ENCODE data around the gene ITPR1.
"Not testable (repeated sequence)": the region's sequence is repeated elsewhere in the genome, so short reads cannot be mapped to it uniquely, and the experiment has no call there.

Gene ITPR1

DNA sequence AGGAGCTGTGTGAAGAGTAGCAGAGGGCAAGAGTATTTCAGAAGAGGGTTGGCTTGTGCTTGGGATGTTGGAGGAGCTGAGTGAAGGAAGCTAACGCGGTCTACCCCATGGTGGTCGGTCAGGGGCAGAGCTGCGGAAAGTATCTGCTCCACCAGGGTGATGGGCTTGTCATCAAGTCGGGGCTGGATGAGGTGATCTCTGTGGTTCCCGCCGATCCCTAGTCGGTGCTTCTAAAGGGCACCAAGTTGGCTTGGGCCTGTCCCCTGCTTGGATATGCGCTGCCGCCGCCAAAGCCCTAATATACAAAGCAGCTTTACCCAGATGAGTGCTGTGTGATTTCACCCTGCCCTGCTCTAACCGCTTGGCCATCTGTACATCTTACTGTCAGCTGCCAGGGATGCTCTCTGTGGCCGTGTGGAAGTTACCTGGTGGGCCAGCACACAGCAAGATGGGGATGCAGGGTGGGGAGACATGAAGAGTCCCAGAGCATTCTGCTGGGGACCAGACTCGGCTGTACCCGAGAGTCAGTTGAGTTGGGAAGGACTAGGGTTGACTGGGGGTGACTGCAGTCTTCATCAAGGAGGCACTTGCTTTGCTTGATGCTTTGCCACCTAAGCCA, 260.0 kb downstream of the ITPR1 start:
- no peak for DNase-seq (ENCODE audit: low spot score)
- FAIRE-seq: no peak

DNA sequence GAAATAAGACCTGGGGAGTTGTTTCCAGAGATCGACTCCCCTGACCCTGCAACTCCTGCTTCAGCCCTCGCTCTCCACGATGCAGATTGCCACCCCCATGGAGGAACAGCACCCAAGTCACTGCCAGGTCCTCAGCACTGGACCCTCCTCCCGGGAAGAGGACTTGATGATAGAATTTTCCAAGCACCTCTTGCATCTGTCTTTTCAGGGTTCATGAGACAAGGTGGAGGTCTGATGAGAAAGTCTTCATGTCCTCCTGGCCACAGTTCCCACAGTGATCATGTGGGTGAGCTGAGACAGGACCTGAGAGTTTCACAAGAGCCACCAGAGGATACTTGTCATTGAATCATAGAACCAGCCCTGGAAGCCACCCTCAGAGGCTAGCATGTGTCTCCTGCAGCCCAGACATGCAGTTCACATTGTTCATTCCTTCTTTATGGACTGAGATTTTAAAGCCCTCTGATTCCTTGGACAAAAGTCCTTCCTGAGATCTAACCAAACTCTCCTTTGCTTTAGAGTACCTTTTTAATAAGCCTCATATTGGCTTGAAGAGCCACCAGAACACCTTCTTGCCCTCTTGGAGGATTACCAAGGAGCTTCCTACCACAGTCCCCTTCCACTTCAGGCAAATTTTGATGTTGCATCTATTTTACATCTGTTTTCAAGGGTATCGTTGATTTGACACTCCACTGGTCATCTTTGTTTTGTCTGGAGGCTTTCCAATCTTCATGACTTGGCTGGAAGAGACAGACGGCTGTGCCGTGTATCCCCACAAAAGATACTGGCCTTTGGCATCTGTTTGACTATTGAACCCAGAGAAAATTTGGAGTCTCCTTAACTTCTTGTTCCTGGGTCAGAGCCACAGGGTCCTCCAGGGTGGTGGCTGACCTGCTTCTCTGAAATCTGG, 261.3 kb downstream of the ITPR1 start:
- DNase-seq (ENCODE audit: low spot score) (no peak), FAIRE-seq (no peak)

DNA sequence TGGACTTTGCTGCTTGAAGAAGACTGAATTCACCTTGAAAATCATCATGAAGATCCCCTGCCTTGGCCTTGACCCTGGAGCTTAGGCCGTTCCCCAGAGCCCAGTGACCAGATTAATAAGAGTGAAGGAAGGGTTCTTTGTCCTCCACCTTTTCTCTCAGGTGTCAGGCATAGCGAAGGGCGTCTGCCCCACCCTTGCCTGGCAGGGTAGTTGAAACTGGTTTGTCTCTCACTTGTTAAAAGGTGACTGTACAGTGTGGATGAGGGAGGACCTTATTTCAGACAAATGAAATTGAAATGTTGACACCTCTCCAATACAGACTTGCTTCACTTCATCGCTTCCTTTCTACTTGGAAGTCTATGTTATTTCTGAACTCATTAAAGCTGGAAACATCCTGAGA, 262.4 kb downstream of the ITPR1 start:
- DNase-seq (ENCODE audit: low spot score) (no peak), FAIRE-seq (no peak)

DNA sequence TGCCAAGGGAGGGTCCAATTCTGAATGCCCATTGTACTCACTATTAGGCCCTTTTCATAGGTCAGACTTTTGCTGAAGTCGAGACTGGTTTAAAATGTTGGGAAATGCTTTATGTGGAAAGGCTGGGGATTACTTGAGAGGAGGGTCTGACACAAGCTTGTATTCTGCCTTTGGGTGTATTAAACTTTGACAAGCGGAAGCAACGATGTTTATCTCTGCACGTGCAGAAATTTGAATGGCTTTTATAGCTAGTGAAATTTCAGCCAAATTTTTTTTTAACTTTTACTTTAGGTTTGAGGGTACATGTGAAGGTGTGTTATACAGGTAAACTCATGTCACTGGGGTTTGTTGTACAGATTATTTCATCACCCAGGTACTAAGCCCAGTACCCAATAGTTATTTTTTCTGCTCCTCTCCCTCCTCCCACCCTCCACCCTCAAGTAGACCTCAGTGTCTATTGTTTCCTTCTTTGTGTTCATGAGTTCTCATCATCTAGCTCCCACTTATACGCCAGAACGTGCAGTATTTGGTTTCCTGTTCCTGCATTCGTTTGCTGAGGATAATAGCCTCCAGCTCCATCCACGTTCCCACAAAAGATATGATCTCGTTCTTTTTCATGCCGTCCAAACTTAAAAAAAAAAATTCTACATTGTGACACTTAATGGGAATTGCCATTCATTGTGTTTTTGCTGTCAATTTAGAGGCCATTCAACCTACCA, 263.1 kb downstream of the ITPR1 start:
- DNase-seq (ENCODE audit: low spot score) (no peak), FAIRE-seq (no peak)

DNA sequence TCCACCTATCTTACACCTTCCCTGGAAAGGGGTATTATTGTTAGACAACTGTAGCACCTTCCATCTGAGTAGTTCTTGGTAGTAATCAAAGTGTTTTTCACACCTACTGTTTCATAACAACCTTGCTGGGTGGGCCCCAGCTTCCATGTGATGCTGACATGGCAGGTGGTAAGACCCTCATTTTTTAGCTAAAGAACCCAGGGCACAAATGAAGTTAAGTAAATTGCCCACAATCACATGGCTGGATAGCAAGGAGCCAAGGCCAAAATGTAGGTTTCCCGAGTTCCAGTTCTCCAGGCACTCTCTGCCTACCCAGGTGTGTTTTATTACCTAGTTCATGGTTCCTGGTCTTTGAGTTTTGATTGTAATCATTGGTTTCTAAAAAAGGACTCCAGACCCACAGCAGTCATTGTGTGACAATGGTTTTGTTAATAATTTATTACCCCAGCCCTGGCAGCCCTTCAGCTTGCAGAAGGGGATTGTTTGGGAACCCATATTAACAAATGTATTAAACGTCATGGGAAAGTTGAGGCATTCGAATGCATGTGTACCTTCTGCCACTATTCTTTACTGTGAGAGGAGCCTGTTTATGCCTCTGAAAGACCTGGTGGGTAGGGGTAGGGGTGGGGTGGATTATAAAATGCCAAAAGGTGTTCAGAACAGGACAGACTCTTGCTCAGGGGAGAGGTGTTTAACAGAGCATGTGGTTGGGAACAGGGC, 263.9 kb downstream of the ITPR1 start:
- FAIRE-seq (no peak), DNase-seq (ENCODE audit: low spot score) (no peak)

DNA sequence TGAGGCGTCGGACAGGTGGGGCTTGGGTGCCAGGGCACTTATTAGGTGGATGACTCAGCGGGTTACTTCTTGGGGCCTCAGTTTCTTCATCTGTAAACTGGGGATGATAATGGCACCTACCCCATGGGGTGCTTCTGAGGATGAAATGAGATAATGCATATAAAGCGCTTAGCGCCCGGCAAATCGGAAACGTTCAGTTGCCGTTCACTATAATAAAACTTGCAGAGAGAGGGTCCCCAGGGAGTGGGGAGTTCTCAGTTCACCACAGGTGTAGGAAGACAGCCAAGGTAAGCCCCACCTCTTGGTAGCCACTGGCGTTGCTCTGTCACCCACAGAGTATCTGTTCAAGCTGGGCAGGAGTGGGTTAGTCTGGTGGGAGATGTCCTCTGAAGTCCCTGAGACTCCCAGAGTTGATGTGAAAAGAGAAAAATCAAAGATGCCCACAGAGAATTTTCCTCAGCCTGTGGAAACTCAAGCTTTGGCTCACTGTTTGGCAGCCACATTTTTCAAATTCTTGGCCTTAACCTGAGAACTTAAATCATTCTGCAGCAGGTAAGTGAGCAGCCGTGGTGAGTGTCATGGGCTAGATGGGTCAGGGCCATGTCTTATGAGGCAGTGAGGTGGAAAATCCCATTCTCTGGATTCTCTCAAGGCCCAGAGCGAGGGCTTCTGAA, 264.6 kb downstream of the ITPR1 start:
- FAIRE-seq: no peak

DNA sequence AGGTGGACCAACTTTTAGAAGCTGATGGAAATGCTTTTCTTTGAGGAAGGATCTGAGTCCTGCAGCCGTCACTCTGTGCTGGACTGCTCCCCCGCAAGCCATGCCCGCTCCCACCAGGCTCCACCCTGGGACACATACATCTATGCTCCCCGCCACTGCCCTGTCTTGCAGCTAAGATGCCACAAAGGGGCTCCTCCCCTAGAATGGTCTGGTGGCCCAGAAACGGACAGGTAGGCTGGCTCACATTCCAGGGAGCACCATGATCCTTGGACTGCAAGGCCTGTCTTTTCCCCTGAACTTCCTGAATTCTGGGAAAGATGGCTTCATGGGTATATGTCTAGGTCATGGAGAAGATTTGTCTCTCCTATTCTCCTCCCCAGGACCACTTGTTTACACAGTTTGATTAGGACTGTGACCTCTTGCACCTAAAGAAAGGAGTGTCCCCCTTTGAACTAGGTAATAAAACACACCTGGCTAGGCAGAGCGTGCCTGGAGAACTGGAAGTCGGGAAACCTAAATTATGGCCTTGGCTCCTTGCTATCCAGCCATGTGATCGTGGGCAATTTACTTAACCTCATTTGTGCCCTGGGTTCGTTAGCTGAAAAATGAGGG, 265.2 kb downstream of the ITPR1 start:
- DNase-seq (ENCODE audit: low spot score) (no peak), FAIRE-seq (no peak)

More for the DNA sequence above, 264.6 kb downstream of the ITPR1 start:
- DNase-seq (ENCODE audit: low spot score): no peak

DNA sequence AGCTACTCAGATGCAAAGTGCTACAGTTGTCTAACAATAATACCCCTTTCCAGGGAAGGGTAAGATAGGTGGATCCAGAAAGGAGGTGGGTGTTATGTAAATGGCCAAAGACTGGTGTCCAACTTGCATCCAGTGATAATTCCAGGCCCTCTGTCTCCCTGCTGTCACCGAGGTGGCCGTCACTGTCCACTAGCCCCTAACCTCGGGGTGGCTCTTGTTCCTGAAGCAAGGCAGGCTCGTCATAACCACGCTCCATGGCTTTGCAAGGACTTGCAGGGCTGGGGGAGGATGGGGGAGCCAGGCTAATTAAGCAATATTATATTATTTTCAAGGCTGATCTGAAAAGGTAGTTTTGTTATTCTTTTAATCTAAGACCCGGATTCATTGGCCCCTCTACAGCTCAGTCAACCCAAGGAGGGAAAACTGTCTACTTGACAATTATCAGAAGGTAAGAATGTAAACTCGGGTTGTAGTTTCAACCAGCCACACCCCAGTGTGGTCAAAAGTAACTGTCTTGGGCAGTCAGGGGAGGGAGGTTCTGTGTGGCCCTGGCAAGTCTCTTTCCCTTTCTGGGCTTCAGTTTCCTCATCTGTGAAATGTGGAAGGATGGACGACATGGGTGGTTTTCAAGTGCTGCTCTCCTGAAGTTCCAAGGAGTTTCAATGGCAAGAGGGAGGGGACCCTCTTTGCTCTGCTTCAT, 266.0 kb downstream of the ITPR1 start:
- FAIRE-seq: no peak
- DNase-seq (ENCODE audit: low spot score): no peak

DNA sequence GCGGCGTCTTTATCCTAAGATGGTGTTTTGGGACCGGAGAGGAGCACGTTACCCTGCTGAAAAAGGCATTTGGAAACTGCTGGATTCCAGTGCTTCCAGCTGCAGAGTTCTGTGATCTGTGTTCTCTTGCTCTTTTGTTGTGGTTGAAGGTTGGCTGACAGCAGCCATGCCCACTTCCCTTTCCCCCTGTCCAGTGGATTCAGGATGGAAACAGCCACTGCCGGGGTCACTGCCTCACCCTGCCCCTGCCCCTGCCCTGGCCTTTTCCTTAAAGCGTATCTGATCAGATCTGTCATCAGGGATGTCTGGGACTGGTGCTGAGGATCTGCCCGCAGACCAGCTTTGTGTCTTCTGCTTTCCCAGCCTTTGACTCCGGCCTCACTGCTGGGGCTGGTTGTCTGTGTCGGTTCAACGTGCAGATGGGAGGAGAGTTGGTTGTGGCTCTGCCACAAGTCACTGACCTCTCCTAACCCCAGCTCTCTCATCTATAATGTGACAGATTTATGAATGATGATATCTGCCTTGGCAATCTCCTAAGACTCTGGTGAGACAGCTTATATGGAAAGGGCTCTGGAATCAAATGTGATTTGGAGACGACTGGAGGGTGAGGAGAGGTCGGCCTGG, 266.7 kb downstream of the ITPR1 start:
- DNase-seq (ENCODE audit: low spot score): no peak
- no peak for FAIRE-seq

DNA sequence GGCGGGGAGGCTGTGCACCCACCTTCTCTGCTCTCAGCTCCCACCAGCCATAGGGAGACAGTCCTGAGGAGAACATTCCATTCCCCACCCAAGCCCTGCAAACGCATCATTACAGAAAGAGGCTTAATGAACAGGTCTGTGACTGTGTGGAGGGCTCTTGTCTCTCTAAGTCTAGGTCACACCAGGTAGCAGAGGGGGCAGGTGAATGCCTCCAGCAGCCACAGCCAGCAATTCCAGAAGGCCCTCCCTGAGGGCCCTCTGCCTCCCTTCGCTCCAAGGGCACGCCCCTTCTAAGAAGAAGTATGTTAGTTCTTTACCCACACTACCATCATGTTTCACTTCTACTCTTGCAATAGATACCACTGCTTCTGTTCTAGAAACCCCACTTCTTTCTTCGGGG, 268.6 kb downstream of the ITPR1 start:
- no peak for FAIRE-seq
- no peak for DNase-seq (ENCODE audit: low spot score)

DNA sequence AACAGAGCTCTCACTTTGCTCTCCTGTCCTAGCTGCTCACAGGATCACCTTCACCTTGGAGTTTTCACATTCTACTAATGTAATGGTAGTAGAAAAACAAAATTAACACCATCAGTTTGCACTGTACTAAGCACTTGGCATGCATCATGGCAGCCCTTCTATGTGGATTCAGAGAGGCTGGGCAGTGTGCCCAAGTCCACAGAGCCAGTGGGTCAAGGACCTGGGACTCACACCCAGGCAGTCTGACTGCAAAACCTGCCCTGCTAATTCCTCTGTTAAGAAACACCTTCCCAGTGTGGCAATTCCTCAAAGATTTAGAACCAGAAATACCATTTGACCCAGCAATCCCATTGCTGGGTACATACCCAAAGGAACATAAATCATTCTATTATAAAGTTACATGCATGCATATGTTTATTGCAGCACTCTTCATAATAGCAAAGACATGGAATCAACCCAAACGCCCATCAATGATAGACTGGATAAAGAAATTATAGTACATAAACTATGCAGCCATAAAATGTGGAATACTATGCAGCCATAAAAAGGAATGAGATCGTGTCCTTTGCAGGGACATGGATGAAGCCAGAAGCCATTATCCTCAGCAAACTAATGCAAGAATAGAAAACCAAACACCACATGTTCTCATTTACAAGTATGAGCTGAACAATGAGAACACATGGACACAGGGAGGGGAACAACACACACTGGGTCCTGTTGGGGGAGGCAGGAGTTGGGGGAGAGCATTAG, 269.5 kb downstream of the ITPR1 start:
- DNase-seq (ENCODE audit: low spot score); FAIRE-seq: not testable (repeated sequence)

DNA sequence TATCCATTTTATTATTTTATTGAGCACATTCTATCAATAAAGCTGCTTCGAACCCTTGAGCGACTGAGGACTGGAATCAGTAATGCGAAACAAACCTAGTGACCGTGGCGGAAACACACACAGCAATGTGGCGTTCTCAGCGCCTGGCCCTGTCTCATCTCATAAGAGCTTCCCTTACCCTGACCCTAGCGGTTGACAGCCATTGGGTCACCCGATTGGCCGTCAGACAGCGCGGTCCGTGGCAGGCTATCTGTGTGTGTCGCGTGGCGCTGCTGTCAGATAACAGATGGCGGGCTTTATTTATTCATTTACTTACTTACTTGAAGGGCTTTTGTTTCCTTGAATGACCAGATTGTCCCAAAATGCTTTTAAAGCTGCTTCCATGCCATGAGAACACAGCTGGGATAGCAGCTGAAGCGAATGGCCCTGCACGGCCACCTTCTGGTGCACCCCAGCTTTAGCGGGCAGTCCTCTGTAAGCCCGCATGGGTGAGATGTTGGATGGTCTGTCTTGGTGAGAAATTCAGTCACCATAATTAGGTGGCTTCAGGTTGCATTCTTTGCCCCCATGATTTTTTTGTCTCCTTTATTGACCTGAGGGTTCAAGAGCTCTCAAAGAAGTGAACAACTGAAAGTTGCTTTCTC, 270.6 kb downstream of the ITPR1 start:
- DNase-seq (ENCODE audit: low spot score): no peak
- no peak for FAIRE-seq

DNA sequence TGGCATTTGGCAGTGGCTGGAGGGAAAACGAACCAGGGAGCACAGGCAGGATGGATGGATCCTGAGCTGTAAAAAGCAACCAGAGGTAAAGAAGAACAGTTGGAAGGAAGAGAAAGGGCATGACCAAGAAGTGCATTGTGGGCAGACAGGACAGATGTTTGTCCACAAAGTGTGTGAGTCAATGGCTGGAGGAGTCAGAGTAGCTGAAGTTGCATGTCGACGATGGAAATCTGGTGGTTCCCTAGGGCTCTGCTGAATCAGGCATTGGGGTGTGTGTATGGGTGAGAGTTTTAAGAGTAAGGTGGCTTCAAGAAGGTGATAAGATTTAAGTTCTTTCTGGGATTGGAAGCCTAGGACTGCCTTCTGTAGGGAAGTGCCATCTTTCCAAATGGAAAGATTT, 272.1 kb downstream of the ITPR1 start:
- no peak for FAIRE-seq
- no peak for DNase-seq (ENCODE audit: low spot score)

DNA sequence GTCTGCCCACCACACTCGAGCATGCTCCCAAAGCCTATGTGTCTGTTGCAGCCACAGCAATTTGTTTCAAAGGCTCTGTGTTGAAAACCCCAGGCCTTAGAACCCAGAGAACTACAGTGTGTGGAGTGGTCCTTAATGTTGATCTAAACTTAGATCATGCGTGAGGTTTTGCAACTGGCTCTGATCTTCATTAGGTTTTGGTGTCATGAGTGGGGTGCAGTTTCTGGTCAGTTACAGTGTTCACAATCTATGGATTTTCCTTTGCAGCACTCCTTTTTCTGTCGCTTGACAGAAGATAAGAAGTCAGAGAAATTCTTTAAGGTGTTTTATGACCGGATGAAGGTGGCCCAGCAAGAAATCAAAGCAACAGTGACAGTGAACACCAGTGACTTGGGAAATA, 273.1 kb downstream of the ITPR1 start:
- no peak for FAIRE-seq

DNA sequence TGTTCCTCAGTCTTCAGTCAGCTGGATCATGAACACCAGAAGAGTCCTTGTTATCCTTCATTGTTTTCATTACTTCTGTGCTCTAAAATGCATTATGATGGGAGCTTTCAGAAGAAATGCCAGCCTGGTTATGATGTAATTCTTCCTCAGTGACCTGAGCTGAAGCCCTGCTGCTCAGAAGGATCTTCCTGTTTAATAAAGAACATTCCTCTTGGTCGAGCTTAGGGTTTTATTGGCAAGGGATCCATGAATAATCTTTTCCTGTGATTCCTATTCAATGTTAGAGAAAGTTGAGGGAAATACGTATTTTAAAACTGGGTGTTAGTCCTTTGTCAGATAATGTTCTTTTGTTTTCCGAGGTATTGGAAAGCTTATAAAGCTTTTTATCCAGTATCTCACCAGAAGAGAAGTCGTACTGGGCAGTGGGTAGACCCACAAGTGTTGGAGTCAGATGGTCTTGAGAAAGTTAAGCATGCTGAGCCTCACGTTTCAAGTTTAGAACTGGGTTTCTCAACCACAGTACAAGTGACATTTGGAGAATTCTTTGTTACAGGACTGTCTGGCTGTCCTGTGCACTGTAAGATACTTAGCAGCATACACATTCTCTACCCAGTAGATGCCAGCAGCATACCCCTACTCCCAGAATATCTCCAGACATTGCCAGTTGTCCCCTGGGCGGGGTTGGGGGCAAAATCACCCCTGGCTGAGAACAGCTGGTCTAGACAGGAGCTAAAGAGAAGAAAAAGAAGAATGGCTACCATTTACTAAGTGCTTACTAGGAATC, 273.8 kb downstream of the ITPR1 start:
- peak; percentile 17 for FAIRE-seq
- no peak for DNase-seq (ENCODE audit: low spot score)

More for the DNA sequence above, 273.1 kb downstream of the ITPR1 start:
- DNase-seq (ENCODE audit: low spot score): no peak

DNA sequence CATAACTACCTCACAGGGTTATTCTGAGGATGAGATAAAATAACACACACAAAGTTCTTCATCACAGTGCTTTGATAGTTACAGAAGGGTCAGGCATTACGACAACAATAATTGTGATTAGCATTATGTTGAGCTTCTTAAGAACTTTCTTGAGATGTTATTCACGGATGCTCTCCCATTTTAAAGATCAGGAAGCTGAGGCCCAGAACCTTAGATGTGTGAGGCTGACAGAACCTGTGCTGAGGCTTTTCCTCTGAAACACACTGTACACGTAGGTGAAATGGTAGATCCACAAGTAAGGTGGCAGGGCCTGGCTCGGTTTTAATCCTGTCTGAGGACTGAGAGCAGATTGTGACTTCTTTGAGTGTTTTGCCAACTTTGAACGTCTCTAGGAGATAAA, 274.9 kb downstream of the ITPR1 start:
- FAIRE-seq (no peak), DNase-seq (ENCODE audit: low spot score) (no peak)

DNA sequence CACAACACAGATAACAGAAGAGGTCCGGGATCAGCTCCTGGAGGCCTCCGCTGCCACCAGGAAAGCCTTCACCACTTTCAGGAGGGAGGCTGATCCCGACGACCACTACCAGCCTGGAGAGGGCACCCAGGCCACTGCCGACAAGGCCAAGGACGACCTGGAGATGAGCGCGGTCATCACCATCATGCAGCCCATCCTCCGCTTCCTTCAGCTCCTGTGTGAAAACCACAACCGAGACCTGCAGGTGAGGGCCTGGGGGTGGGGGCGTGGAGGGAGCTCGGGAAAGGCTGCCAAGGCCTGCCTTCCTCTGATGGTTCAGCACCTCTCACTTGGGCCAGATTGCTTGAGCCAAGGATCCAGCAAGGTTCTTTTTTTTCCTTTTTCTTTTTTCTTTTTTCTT, 275.4 kb downstream of the ITPR1 start:
- FAIRE-seq (no peak), DNase-seq (ENCODE audit: low spot score) (no peak)
